IMR-90 (cell line): ENCODE measurements around the gene NR1I2. TPM values are rescaled to one million over a fixed set of nuclear protein-coding genes. Genes with fewer than 3 reads are reported as not detected.

ENCODE experiments used
- ATAC-seq: fragments of 200-7000 bp; cut with Tn5 transposase; 2 replicates; pipeline ENCODE4 v1.9.1; 2020; ENCODE audit warnings: low read depth, mild to moderate bottlenecking, moderate library complexity
- BruUV-seq: library from RNA; stranded (reverse); fragments of 400-500 nt; replicated peaks from 2 replicates; lab custom pipeline; 2021; lab: Mats Ljungman, UMichigan
- CTCF ChIA-PET: fragments of 300-600 bp; formaldehyde crosslinking; extraction: SDS; loops from one replicate; lab custom pipeline; 2021; ENCODE audit warnings: antibody characterized with exemption; lab: Yijun Ruan, JAX
- POLR2A ChIA-PET: fragments of 300-600 bp; sonication (Branson Sonifier 250); formaldehyde crosslinking; loops from one replicate; lab custom pipeline; 2022; ENCODE audit warnings: antibody characterized with exemption; ENCODE audit not compliant: unreplicated experiment; lab: Charles Lee
- DNase-seq: peaks from one replicate; pipeline ENCODE4 v3.0.0; 2013
- H2AFZ ChIP-seq: replicated peaks from 2 replicates; pipeline ENCODE3; 2013; ENCODE audit warnings: low read length, mild to moderate bottlenecking; ENCODE audit not compliant: poor library complexity
- H2AK5ac ChIP-seq: 2 replicates; pipeline ENCODE4 v1.6.1; 2013; ENCODE audit warnings: low read depth, low read length, inconsistent platforms
- H2AK9ac ChIP-seq: replicated peaks from 2 replicates; pipeline ENCODE3; 2013; ENCODE audit warnings: mild to moderate bottlenecking, low read depth, low read length, moderate library complexity; ENCODE audit not compliant: poor library complexity
- H2BK120ac ChIP-seq: 2 replicates; pipeline ENCODE4 v1.6.1; 2013; ENCODE audit warnings: low read depth, low read length, inconsistent platforms
- H2BK15ac ChIP-seq: 3 replicates; pipeline ENCODE4 v1.6.1; 2013; ENCODE audit warnings: low read depth, low read length, inconsistent platforms
- H2BK20ac ChIP-seq: 2 replicates; pipeline ENCODE4 v1.6.1; 2013; ENCODE audit warnings: low read depth, mild to moderate bottlenecking, inconsistent platforms, low read length, moderate library complexity
- H2BK5ac ChIP-seq: 2 replicates; pipeline ENCODE4 v1.6.1; 2013; ENCODE audit warnings: mild to moderate bottlenecking, low read depth, low read length, inconsistent platforms; ENCODE audit not compliant: poor library complexity, severe bottlenecking
- H3K14ac ChIP-seq: replicated peaks from 2 replicates; pipeline ENCODE4 v1.6.1; 2013; ENCODE audit warnings: low read depth, low read length, inconsistent platforms
- H3K18ac ChIP-seq: 2 replicates; pipeline ENCODE4 v1.6.1; 2013; ENCODE audit warnings: low read depth, low read length, control low read depth
- H3K23ac ChIP-seq: 2 replicates; pipeline ENCODE4 v1.6.1; 2013; ENCODE audit warnings: low read depth, low read length, inconsistent platforms
- H3K27ac ChIP-seq: 2 replicates; pipeline ENCODE4 v1.5.1; 2013; ENCODE audit warnings: mild to moderate bottlenecking, control low read depth, low read length; ENCODE audit not compliant: insufficient read depth
- H3K27me3 ChIP-seq: 2 replicates; pipeline ENCODE4 v1.6.1; 2013; ENCODE audit warnings: low read length; ENCODE audit not compliant: control insufficient read depth, insufficient read depth
- H3K36me3 ChIP-seq: 2 replicates; pipeline ENCODE4 v1.6.1; 2013; ENCODE audit warnings: low read length, mixed read lengths; ENCODE audit not compliant: control insufficient read depth, insufficient read depth
- H3K4ac ChIP-seq: 2 replicates; pipeline ENCODE4 v1.6.1; 2013; ENCODE audit warnings: low read depth, low read length, inconsistent platforms
- H3K4me1 ChIP-seq: 2 replicates; pipeline ENCODE4 v1.6.1; 2013; ENCODE audit warnings: low read length, mixed read lengths; ENCODE audit not compliant: control insufficient read depth, insufficient read depth
- H3K4me2 ChIP-seq: 2 replicates; pipeline ENCODE4 v1.6.1; 2013; ENCODE audit warnings: low read depth, mild to moderate bottlenecking, control low read depth, low read length, moderate library complexity
- H3K4me3 ChIP-seq: 2 replicates; pipeline ENCODE4 v1.5.1; 2013; ENCODE audit warnings: low read depth, mild to moderate bottlenecking, control low read depth, low read length, moderate library complexity; ENCODE audit not compliant: insufficient read depth
- H3K56ac ChIP-seq: 2 replicates; pipeline ENCODE4 v1.6.1; 2013; ENCODE audit warnings: low read length, inconsistent platforms; ENCODE audit not compliant: insufficient read depth; ENCODE audit errors: extremely low read depth
- H3K79me1 ChIP-seq, 2 experiments: 2 replicates each; pipeline ENCODE4 v1.6.1; 2013; ENCODE audit warnings: low read length in 2 of 2, inconsistent platforms in 1 of 2, low read depth in 1 of 2
- H3K9ac ChIP-seq: 2 replicates; pipeline ENCODE4 v1.6.1; 2013; ENCODE audit warnings: low read depth, low read length, control low read depth
- H3K9me1 ChIP-seq: 2 replicates; pipeline ENCODE4 v1.6.1; 2013; ENCODE audit warnings: low read length, inconsistent platforms; ENCODE audit not compliant: insufficient read depth
- H3K9me3 ChIP-seq: 2 replicates; pipeline ENCODE4 v1.6.1; 2013; ENCODE audit warnings: low read length; ENCODE audit not compliant: control insufficient read depth, insufficient read depth
- H4K20me1 ChIP-seq: 2 replicates; pipeline ENCODE4 v1.6.1; 2013; ENCODE audit warnings: low read length, inconsistent platforms; ENCODE audit not compliant: insufficient read depth
- H4K5ac ChIP-seq: 2 replicates; pipeline ENCODE4 v1.6.1; 2013; ENCODE audit warnings: mild to moderate bottlenecking, low read depth, low read length, control low read depth
- H4K8ac ChIP-seq, 2 experiments: 2 replicates each; pipeline ENCODE4 v1.6.1; 2013; ENCODE audit warnings: low read depth in 2 of 2, low read length in 2 of 2, control low read depth in 1 of 2, inconsistent platforms in 1 of 2
- H4K91ac ChIP-seq: 2 replicates; pipeline ENCODE4 v1.6.1; 2013; ENCODE audit warnings: low read depth, low read length, inconsistent platforms; ENCODE audit not compliant: insufficient read depth
- CEBPB ChIP-seq: IDR thresholded peaks from 2 replicates; pipeline ENCODE4 v1.6.1; 2012; ENCODE audit warnings: low read depth, low read length, improper control_type of control experiment
- ELK1 ChIP-seq: fragments of 150-350 bp; IDR thresholded peaks from 2 replicates; pipeline ENCODE4 v1.6.1; 2016; ENCODE audit warnings: low read depth, mild to moderate bottlenecking, low read length, moderate library complexity, borderline replicate concordance
- MAFK ChIP-seq: IDR thresholded peaks from 2 replicates; pipeline ENCODE4 v1.6.1; 2012; ENCODE audit warnings: low read depth, low read length, improper control_type of control experiment
- WGBS, 2 experiments: methylation state at CpG; one replicate each; pipeline versions ENCODE4 v1.1.5 to v1.1.7; 2013; ENCODE audit warnings: missing lambda C conversion rate in 2 of 2; ENCODE audit not compliant: insufficient read length in 1 of 2; ENCODE audit errors: extremely low coverage in 2 of 2; 5-methylcytosine and 5-hydroxymethylcytosine counted together
- dilution Hi-C: fragments of 300-500 bp; cut with HindIII; formaldehyde crosslinking; loops from one replicate; pipeline ENCODE4 v1.14.3; 2018; ENCODE audit warnings: low sequenced_read_pairs; ENCODE audit not compliant: unreplicated experiment
- in situ Hi-C: fragments of 300-500 bp; cut with MboI; formaldehyde crosslinking; loops from 3 replicates; pipeline ENCODE4 v1.14.3; 2019; ENCODE audit warnings: low sequenced_read_pairs, inconsistent platforms, mixed read lengths
- intact Hi-C: fragments of 100-400 bp; cut with micrococcal nuclease; formaldehyde crosslinking; loops from 2 replicates; pipeline ENCODE4 v1.10.0; 2022
- polyA plus RNA-seq, 3 experiments: library from polyadenylated mRNA; depleted of rRNA; stranded (reverse); fragments of >200 nt; gene quantifications; 2 replicates each; pipeline ENCODE4 v1.2.3, GENCODE V29; 2012; ENCODE audit warnings: low replicate concordance in 1 of 3
- total RNA-seq: library from RNA; depleted of rRNA; stranded (reverse); fragments of >200 nt; gene quantifications from 2 replicates; pipeline ENCODE4 v1.2.3, GENCODE V29; 2012

NR1I2 gene
- total and polyA plus RNA-seq, 2 of the 4 experiments (the other 2 are of a cell fraction) = not detected

GRCh38 chr3:119783255-119783654 lies 1.4 kb downstream of the NR1I2 start:
- H2BK20ac ChIP-seq = no peak overlapping the region
- no peak overlapping the region for H2BK120ac ChIP-seq
- no peak overlapping the region for H3K14ac ChIP-seq
- H3K9me3 ChIP-seq = no peaks in the 10 kb centered on the region
- H2AK5ac ChIP-seq = no peak overlapping the region
- no peak overlapping the region for H3K9ac ChIP-seq
- no peak overlapping the region for H2AK9ac ChIP-seq
- ChIA-PET CTCF (no interaction called here), POLR2A (no interaction called here)
- no peak overlapping the region for H3K23ac ChIP-seq
- peaks cover 4% of the 10 kb centered on the region for H3K27me3 ChIP-seq
- no peak for DNase-seq
- H3K36me3 ChIP-seq = no peaks in the 10 kb centered on the region
- H4K91ac ChIP-seq = no peak overlapping the region
- H3K4me1 ChIP-seq = no peaks in the 10 kb centered on the region
- no peak overlapping the region for H3K27ac ChIP-seq
- H2BK5ac ChIP-seq = no peak overlapping the region
- dilution Hi-C loops = no loop called here
- no CpG with 5 or more reads among the region's 2 CpGs for WGBS, 2 experiments
- no peak overlapping the region for H3K56ac ChIP-seq
- no peak overlapping the region for H3K4ac ChIP-seq
- H4K20me1 ChIP-seq = no peaks in the 10 kb centered on the region
- ATAC-seq = no peak
- no peak overlapping the region for H2AFZ ChIP-seq
- no peak overlapping the region for H4K8ac ChIP-seq
- no peak overlapping the region for H3K4me2 ChIP-seq
- H4K5ac ChIP-seq = no peak overlapping the region
- BruUV-seq = no TSS peak
- H3K4me3 ChIP-seq = no peak overlapping the region
- no peaks in the 10 kb centered on the region for H3K9me1 ChIP-seq
- H2BK15ac ChIP-seq = no peak overlapping the region
- in situ Hi-C loops = no loop called here
- no peaks in the 10 kb centered on the region for H3K79me1 ChIP-seq
- TF ChIP-seq CEBPB (peak; percentile 33; the same call in 1 of the 2 replicates), ELK1 (no peak), MAFK (peak; percentile 70)
- intact Hi-C loops = no loop called here
- H3K18ac ChIP-seq = no peak overlapping the region
